Fibroblast of upper back skin (primary cell): ENCODE measurements around the gene PRKCA.
A peak's percentile ranks its signal among the peaks of the same experiment; 100 is the strongest.

Experiments
- DNase-seq: peaks from one replicate; pipeline ENCODE4 v3.0.0-alpha.2; 2013

PRKCA gene

GRCh38 chr17:66751771-66752170, 449.4 kb downstream of the PRKCA start:
- no peak for DNase-seq

GRCh38 chr17:66752411-66752810, 450.0 kb downstream of the PRKCA start:
- DNase-seq = no peak

- no peak for DNase-seq
Observed at GRCh38 chr17:66753126-66753920, 450.9 kb downstream of the PRKCA start.

GRCh38 chr17:66755101-66755943, 452.9 kb downstream of the PRKCA start:
- DNase-seq = no peak

- DNase-seq = no peak
Observed at GRCh38 chr17:66755944-66756290, 453.5 kb downstream of the PRKCA start.

GRCh38 chr17:66760324-66760723, 457.9 kb downstream of the PRKCA start:
- no peak for DNase-seq

GRCh38 chr17:66762276-66762675, 459.9 kb downstream of the PRKCA start:
- DNase-seq = no peak

GRCh38 chr17:66763056-66763455, 460.6 kb downstream of the PRKCA start:
- DNase-seq = no peak

GRCh38 chr17:66764506-66764905, 462.1 kb downstream of the PRKCA start:
- DNase-seq = no peak

- DNase-seq = no peak
Observed at GRCh38 chr17:66767154-66767933, 464.9 kb downstream of the PRKCA start.

GRCh38 chr17:66769911-66770310, 467.5 kb downstream of the PRKCA start:
- DNase-seq = no peak

- no peak for DNase-seq
Observed at GRCh38 chr17:66772148-66772812, 469.9 kb downstream of the PRKCA start.

- no peak for DNase-seq
Observed at GRCh38 chr17:66775271-66775670, 472.9 kb downstream of the PRKCA start.

- no peak for DNase-seq
Observed at GRCh38 chr17:66775881-66776400, 473.5 kb downstream of the PRKCA start.

- DNase-seq = no peak
Observed at GRCh38 chr17:66776999-66777688, 474.7 kb downstream of the PRKCA start.

- peak; percentile 60 for DNase-seq
Observed at GRCh38 chr17:66777689-66778225, 475.3 kb downstream of the PRKCA start.

- no peak for DNase-seq
Observed at GRCh38 chr17:66778531-66779236, 476.3 kb downstream of the PRKCA start.

- no peak for DNase-seq
Observed at GRCh38 chr17:66779237-66779606, 476.8 kb downstream of the PRKCA start.

- no peak for DNase-seq
Observed at GRCh38 chr17:66781135-66781534, 478.7 kb downstream of the PRKCA start.

GRCh38 chr17:66782851-66783250, 480.4 kb downstream of the PRKCA start:
- no peak for DNase-seq
